T-helper 1 cell (primary cell): ENCODE results near the gene ANKRD29.
"Not testable (repeated sequence)": the region's sequence is repeated elsewhere in the genome, so short reads cannot be mapped to it uniquely, and the experiment has no call there.

Source experiments
- DNase-seq, 5 donors: peaks; one replicate each; pipeline ENCODE4 v3.0.0-alpha.2; 2012 to 2020

Gene ANKRD29

GRCh38 chr18:23578891-23579653, 83.6 kb downstream of the ANKRD29 start:
- DNase-seq = no peak

- no peak for DNase-seq
Observed at GRCh38 chr18:23578067-23578701, 84.5 kb downstream of the ANKRD29 start.

- DNase-seq = not testable (repeated sequence)
Observed at GRCh38 chr18:23577521-23577920, 85.2 kb downstream of the ANKRD29 start.

GRCh38 chr18:23575309-23575651, 87.4 kb downstream of the ANKRD29 start:
- no peak for DNase-seq

- DNase-seq = peak in 1 of 5 donors; percentile 6
Observed at GRCh38 chr18:23574611-23575308, 88.0 kb downstream of the ANKRD29 start.

- peak in 2 of 5 donors; percentile 8 to 65 for DNase-seq
Observed at GRCh38 chr18:23573626-23574431, 88.9 kb downstream of the ANKRD29 start.

- DNase-seq = no peak
Observed at GRCh38 chr18:23573020-23573419, 89.7 kb downstream of the ANKRD29 start.

GRCh38 chr18:23572570-23572969, 90.1 kb downstream of the ANKRD29 start:
- no peak for DNase-seq

GRCh38 chr18:23572012-23572411, 90.7 kb downstream of the ANKRD29 start:
- no peak for DNase-seq

- DNase-seq = no peak
Observed at GRCh38 chr18:23570912-23571504, 91.7 kb downstream of the ANKRD29 start.

- no peak for DNase-seq
Observed at GRCh38 chr18:23569299-23570063, 93.2 kb downstream of the ANKRD29 start.

- no peak for DNase-seq
Observed at GRCh38 chr18:23568281-23569138, 94.2 kb downstream of the ANKRD29 start.

GRCh38 chr18:23567671-23568070, 95.0 kb downstream of the ANKRD29 start:
- DNase-seq = no peak

- no peak for DNase-seq
Observed at GRCh38 chr18:23565916-23566547, 96.7 kb downstream of the ANKRD29 start.

GRCh38 chr18:23563377-23564043, 99.2 kb downstream of the ANKRD29 start:
- peak in 1 of 5 donors; percentile 24 for DNase-seq

GRCh38 chr18:23560186-23560585, 102.5 kb downstream of the ANKRD29 start:
- no peak for DNase-seq

GRCh38 chr18:23557511-23557910, 105.2 kb downstream of the ANKRD29 start:
- not testable (repeated sequence) for DNase-seq

- DNase-seq = no peak
Observed at GRCh38 chr18:23556145-23556780, 106.4 kb downstream of the ANKRD29 start.

- DNase-seq = no peak
Observed at GRCh38 chr18:23553887-23554286, 108.8 kb downstream of the ANKRD29 start.
